ENCODE data around the gene ACIN1. TPM values are rescaled to one million over a fixed set of nuclear protein-coding genes. Genes with fewer than 3 reads are reported as not detected.

Gene ACIN1
- total and polyA plus RNA-seq, 10 of the 15 experiments (the other 5 are each of a cell fraction or from before 2014, with no cell fraction given): 4.3 to 148 (median 93.4) TPM

- TF ChIP-seq, protein P1, sequence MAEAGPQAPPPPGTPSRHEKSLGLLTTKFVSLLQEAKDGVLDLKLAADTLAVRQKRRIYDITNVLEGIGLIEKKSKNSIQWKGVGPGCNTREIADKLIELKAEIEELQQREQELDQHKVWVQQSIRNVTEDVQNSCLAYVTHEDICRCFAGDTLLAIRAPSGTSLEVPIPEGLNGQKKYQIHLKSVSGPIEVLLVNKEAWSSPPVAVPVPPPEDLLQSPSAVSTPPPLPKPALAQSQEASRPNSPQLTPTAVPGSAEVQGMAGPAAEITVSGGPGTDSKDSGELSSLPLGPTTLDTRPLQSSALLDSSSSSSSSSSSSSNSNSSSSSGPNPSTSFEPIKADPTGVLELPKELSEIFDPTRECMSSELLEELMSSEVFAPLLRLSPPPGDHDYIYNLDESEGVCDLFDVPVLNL (IDR thresholded peaks at IDR 0.05; ENCODE audit: low read depth, low read length): no peak
- TF ChIP-seq IRF3 (IDR thresholded peaks at IDR 0.05): no peak
- no peak for TF ChIP-seq CHD4 (IDR thresholded peaks at IDR 0.05)
- TF ChIP-seq WRNIP1 (IDR thresholded peaks at IDR 0.05; ENCODE audit: borderline replicate concordance, low read depth, low read length): no peak
- no peak for TF ChIP-seq ZBTB11 (CRISPR knock-in tag; IDR thresholded peaks at IDR 0.05)
- TF ChIP-seq IKZF2 (IDR thresholded peaks at IDR 0.05): no peak
- no peak for TF ChIP-seq CBX5 (IDR thresholded peaks at IDR 0.05; ENCODE audit: low read depth)
- TF ChIP-seq RUNX3 (IDR thresholded peaks at IDR 0.05; ENCODE audit: low read length): no peak
Measured at GRCh38 chr14:23140371-23140770, 45.4 kb upstream of the ACIN1 start (continued).

DNA sequence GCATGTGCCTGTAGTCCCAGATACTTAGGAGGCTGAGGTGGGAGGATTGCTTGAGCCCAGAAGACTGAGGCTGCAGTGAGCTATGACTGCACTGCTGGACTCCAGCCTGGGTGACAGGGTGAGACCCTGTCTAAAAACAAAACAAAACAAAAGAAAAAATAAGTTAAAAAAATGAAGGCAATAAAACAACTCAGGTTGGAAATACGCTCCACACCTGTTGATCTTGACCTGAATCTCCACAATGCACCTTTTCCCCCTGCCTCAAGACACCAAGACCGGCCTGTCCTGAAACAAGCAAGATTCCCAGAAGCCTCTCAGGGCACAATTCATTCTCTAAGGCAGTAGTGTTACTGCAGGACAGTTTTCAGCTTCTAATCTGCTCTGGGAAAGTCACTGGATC is 44.9 kb upstream of the ACIN1 start:
- 27% methylated on average over 2 of the region's 2 CpGs for WGBS (ENCODE audit: insufficient coverage, insufficient replicate concordance, low lambda C conversion rate, missing lambda C conversion rate)
- TF ChIP-seq NR2C1 (IDR thresholded peaks at IDR 0.05) (no peak), ZSCAN29 (IDR thresholded peaks at IDR 0.05) (no peak), FOXK2 (IDR thresholded peaks at IDR 0.05) (no peak), ZBTB40 (IDR thresholded peaks at IDR 0.05; ENCODE audit: borderline replicate concordance) (no peak)

More for the DNA sequence above, 44.9 kb upstream of the ACIN1 start:
- peaks cover 3% of the 10 kb centered on the region in 2 experiments; a peak in 3 of 4 replicates for H3K27me3 ChIP-seq (replicated peaks in 1 of 2; ENCODE audit: control insufficient read depth in 2 of 2, insufficient read depth in 2 of 2, low read length in 1 of 2)
- no peaks in the 10 kb centered on the region for H3K79me2 ChIP-seq (ENCODE audit: control insufficient read depth, insufficient read depth, low read length)
- CTCF ChIA-PET: no interaction called here
- H3K4me3 ChIP-seq: no peak overlapping the region
- RAD21 ChIA-PET (ENCODE audit: unreplicated experiment): no interaction called here
- no peak overlapping the region for H3K9ac ChIP-seq (ENCODE audit: control insufficient read depth, insufficient read depth, low read length)
- ATAC-seq (no peak), FAIRE-seq (no peak), DNase-seq (ENCODE audit: low read depth, low spot score) (no peak)
- no peak overlapping the region for H3K4me2 ChIP-seq (ENCODE audit: control insufficient read depth, insufficient read depth)
- in situ Hi-C loops (cut with MboI): no loop called here
- no peaks in the 10 kb centered on the region for H4K20me1 ChIP-seq (ENCODE audit: control insufficient read depth, insufficient read depth)
- no peak overlapping the region for H3K27ac ChIP-seq (ENCODE audit: control insufficient read depth, insufficient read depth)
- POLR2A ChIA-PET: no interaction called here
- no TSS peak for BruUV-seq (replicated peaks)
- H3K9me3 ChIP-seq (replicated peaks; ENCODE audit: control insufficient read depth, insufficient read depth, low read length): no peaks in the 10 kb centered on the region
- no peak overlapping the region for H2AFZ ChIP-seq (ENCODE audit: control insufficient read depth, low read depth, low read length)
- SMC1A ChIA-PET (ENCODE audit: uncharacterized antibody, unreplicated experiment): no interaction called here
- intact Hi-C loops (cut with micrococcal nuclease; ENCODE audit: unreplicated experiment): no loop called here
- H3K4me1 ChIP-seq (ENCODE audit: control insufficient read depth, insufficient read depth, low read length): no peaks in the 10 kb centered on the region
- H3K36me3 ChIP-seq (ENCODE audit: control insufficient read depth in 2 of 2, insufficient read depth in 2 of 2, low read length in 1 of 2): no peaks in the 10 kb centered on the region

Data from GM12878 (cell line).